Hematopoietic multipotent progenitor cell treated with erythropoietin and hydrocortisone succinate and interleukin-3 and kit ligand, for 8 days (in vitro differentiated cells): ENCODE data around the gene AHRR.

Experiments
- DNase-seq: peaks from one replicate; pipeline ENCODE4 v3.0.0-alpha.2; 2015

Gene AHRR

DNA sequence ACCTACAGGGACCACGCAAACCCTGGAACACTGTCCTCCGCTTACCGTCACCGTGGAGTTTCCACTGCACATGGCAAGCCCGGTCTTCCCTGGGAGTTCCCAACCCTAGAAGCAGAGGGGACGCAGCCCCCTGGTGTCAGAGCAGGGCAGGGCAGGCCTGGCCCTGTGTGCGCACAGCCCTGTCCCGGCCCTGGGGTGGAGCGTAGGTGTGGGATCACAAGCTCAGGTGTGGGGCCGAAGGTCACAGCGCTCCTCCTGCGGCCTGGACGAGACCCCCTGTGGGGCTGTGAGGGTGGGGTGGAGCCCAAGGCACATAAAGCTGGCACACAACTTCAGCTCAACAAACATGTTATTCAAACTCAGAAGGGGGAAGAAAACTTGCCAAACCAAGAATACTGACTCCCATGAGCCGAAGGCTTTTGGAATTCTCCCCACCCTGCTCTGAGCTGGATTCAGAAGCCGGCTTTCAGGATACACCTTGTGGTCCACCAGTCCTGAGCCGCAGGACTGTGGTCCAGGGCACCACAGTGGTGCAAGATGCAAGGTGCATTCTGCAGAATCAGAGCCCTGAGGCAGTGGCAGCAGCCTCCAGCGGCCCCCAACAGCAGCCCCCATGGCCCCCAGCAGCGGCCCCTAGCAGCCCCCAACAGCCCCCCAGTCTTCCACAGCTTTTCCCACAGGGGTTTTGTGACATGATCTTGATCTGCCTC lies 109.6 kb downstream of the AHRR start:
- peak; percentile 54 for DNase-seq

DNA sequence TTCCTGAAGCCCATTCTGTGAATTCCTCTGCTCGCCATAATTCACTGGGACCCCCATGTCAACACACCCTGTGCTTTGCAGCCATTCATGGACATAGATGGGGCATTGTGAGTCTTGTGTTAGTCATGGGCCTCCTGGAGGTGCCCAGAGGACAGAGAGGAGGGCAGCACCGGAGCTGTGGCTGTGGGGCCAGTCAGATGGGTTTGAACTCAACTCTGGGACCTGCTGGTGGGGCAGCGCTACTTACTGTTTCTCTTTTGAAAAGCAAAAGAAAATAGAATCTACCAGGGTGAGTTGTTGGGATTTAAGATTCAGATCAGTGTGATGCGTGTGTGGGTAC lies 110.2 kb downstream of the AHRR start:
- no peak for DNase-seq

DNA sequence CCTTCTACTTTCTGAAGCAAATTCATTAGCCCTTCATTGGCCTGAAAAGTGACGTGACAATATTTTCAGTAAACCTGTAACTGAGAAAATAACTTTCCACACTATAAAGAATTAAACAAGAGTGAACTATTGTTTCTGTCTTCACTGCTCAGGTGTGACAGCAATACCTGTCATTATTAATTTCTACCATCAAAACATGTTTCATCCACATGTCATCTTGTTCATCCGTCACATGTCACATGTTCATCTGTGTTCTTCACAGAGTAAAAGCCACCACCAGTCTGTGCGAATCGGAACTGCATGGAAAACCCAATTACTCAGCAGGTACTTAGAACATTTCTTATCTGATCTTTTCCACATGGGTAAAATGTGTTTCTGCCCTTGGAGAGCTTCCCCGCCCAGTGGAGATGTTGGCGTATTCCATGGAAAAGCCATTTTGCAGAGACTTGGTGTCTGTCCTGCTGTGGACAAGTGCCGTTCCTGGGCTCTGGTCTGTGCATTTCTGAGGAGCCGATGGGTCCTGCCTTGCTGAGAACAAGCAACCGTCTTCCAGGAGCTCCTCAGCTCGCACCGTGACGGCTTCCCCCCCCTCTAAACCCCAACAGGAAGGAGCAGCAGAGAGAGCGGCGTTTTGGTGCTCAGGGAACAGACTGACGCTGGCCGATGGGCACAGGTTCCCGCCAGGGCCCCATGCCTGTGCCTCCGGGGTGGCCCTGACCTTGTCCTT lies 110.8 kb downstream of the AHRR start:
- DNase-seq: no peak

DNA sequence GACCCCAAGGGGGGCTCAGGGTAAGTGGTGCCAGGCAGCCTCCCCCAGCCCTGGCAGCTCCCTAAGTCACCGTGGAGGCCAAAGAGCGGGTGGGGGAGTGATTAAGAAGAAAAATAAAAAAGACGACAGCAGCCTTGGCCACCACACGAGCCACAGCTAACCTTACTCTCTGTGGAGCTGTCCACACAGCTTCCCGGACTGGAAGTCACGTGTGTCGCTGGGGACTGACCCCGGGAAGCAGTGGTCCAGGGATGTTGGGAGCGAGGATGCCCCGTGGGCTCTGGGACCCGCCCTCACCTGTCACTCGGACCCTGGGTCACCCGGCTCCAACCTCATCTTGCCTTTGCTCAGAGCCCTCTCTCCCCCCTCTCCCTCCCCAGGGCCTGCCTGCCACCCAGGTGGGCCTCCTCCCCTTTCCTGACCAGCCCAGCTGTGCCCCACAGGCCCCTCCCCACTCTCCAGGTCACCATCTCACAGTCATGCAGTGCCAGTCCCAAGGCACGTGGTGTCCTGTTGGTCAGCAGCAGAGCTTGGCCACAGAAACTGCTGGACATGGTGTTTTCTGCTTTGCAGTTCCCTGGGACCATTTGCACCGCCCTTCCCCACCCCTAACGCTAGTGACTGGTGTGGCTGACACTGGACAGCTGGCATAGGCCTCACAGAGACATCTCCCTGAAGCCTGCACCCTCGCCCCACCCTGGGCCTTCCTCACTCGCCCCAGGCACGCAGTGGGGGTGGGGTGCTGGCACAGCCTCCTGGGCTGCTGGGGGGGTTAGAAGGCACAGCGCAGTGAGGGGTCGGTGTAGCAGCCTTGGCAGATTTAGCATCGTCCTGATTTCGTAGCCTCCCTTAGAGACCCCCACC lies 111.6 kb downstream of the AHRR start:
- no peak for DNase-seq

GRCh38 chr5:433836-434235 lies 112.3 kb downstream of the AHRR start:
- no peak for DNase-seq

GRCh38 chr5:434443-435146 lies 113.1 kb downstream of the AHRR start:
- no peak for DNase-seq

DNA sequence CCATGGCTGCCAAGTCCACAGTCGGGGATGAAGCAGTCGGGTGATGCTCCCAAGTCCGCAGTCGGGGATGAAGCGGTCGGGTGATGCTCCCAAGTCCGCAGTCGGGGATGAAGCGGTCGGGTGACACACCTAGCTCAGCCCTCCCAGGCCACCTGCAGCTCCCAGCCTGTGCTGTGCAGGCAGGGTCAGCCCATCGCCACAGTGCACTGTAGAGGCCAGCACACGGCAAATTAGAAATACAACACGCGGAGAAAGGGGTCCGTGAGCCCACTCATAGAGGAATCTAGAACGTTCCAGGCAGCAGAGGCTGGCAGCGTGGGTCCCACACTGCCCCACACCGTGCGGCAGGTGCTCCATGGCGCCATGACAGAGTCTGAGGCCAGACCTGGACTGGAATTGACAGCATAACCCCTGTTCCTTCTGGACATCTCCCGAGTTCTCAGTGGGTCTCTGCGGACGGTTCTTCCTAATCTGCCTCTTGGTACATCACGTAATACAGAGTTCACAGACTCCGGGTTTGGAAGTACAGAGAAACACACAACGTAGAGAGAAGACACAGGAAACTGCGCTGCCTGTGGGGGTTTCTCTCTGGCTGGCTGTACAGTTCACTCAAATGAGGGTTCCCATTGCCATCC lies 113.8 kb downstream of the AHRR start:
- DNase-seq: no peak

DNA sequence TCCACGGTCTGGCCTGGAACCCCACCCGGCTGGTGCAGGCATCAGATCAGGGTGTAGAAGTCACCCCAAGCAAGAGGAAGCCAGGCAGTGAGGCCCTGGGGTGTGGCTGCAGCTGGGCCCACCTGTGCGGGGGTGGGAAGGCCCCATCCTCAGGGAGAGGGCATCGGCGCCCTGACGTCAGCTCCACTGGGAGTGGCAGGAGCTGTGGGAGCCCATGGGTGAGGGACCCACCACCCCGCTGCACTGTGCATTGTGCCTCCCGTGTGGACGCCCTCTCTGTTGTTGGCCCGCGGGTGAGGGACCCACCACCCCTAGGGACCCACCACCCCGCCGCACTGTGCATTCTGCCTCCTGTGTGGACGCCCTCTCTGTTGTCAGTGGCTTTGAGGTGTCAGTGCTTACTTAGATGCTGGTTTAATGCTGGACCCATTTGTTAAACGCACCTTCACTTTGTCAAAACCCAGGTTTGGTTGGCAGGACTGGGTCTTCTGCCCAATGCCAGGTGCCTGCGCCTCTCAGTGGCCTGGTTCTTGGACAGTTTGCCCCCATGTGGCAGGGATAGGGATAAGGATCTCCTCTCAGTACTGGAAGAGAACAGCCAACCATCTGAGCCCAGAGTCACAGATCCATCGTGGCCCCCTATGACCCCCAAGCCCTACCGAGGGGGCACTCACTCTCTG lies 114.6 kb downstream of the AHRR start:
- DNase-seq: peak; percentile 22

- no peak for DNase-seq
Observed at GRCh38 chr5:436641-436975, 115.1 kb downstream of the AHRR start.

DNA sequence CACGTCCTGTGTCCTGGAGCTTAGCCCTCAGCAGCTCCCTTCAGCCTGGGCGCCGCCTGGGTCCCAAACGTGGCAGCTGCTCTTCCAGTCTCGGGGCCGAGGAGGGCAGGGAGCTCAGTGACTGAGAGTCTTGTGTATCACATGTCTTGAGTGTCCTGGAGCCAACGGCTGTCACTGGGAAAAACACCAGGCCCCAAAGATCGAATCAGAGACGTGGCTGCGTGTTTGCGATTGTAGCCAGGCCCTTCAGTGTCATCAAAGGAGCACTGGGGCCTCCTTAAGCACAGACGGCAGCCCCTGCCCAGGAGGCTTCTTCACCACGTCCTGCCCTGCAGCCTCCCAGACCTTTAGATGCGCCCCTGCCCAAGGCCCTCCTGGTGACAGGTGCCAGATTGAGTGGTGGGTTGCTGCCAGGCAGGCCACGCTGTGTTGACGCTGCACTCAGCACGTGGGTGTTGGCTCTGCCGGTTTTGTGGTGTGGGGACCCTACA lies 115.8 kb downstream of the AHRR start:
- no peak for DNase-seq

DNA sequence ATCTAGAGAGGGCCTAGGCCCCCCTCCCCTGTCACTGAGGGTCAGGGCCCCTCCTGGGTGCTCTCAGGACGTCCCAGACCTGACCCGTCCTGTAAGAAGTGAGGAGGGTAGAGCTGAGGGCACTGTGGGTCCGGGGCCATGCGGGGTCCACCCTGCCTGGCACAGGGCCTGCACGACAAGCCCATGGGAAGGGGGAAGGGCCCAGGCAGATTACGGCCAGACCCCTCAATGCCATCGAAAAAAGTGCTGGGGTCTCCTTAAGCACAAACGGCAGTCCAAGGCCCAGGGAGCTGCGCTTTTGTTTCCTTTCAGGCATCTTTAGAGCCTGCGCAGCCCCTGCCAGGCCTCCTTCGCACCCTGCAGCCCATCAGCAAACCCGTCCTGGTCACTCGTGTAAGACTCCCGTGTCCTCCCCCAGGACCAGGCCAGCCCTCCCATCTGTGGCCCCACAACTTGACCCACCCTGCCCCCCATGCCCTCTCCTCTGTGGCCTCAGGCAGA lies 117.0 kb downstream of the AHRR start:
- DNase-seq: no peak

GRCh38 chr5:439181-439580 lies 117.7 kb downstream of the AHRR start:
- no peak for DNase-seq

DNA sequence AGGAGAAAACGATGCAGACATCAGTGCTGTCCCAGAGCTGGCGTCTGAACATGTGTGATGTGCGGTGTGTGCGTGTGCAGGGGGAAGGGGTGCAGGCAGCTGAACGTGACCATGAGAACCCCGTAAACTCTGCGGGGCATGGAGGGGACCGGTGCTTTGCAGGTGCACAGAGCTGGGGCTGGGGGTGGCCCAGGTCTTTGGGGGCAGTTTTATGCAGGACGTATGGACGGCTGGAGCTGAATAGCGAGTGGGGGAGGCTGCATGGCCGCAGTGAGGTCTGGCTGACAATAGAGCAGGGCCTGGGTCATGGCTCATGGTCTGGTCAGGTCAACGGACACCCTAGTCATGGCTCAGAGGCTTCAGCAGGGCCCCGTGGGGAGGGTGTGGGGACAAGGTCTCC lies 118.1 kb downstream of the AHRR start:
- no peak for DNase-seq

GRCh38 chr5:440401-441201 lies 119.1 kb downstream of the AHRR start:
- DNase-seq: no peak

DNA sequence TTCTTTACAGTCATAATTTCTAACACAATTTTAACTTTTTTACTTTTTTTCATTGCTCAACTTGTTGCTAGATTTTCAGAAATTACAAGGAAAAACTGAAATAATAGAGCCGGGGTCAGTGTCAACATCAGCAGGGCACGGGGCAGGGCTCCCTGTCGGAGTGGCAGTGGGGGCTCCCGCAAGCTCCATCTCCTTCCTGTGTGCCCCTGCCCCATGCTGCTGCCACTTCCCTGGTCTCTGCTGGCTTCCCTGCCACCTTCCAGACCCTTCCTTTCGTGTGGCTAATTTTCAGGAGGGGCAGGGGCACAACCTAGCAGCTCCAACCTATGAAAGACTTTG lies 120.5 kb downstream of the AHRR start:
- no peak for DNase-seq

DNA sequence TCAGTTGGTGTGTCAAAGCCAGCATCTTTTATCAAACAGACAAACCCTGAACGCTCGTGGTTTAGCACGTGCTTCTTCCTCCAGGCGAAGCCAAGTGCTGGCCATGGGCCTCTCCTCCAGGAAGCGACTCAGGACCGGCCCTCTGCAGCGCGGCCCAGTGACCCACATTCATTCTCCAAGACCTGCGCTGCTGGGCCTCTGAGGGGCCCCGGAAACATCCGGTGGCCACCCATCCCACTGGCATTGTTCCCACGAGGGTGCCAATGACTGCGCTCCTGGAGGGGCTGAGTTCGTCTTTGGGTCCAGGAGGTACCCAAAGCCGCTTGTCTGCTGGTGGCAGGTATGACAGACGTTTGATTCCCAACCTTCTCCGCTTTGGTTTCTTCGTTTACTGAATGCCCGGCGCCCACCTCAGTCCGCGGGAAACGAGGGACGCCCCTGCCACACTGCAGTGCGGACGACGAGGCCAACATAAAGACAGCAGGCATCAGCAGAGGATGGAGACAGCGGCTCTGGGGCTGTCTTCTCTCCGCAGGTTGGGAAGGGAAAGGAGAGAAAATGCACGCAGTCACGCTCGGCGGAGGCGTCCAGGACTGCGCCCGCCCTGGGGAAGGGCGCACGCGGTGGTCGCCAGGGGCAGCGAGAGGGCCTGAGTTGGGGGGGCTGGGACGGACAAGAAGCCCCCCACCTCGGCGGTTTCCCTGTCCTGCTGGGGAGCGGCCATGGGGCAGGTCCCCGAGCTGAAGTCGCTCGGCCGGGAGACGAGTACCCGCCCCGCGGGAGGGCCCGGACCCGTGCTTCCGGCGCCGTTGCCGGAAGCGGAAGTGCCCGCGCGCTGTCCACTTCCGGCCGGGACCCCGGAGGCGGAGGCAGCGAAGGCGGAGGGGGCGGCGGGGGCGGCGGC lies 121.1 kb downstream of the AHRR start, which contains the start of gene EXOC3:
Gene EXOC3 (plus strand): TSS at position 842 of the 904 bp plus-strand sequence. CDS start 3,030 bp downstream, outside the sequence.
- DNase-seq: peak; percentile 76

DNA sequence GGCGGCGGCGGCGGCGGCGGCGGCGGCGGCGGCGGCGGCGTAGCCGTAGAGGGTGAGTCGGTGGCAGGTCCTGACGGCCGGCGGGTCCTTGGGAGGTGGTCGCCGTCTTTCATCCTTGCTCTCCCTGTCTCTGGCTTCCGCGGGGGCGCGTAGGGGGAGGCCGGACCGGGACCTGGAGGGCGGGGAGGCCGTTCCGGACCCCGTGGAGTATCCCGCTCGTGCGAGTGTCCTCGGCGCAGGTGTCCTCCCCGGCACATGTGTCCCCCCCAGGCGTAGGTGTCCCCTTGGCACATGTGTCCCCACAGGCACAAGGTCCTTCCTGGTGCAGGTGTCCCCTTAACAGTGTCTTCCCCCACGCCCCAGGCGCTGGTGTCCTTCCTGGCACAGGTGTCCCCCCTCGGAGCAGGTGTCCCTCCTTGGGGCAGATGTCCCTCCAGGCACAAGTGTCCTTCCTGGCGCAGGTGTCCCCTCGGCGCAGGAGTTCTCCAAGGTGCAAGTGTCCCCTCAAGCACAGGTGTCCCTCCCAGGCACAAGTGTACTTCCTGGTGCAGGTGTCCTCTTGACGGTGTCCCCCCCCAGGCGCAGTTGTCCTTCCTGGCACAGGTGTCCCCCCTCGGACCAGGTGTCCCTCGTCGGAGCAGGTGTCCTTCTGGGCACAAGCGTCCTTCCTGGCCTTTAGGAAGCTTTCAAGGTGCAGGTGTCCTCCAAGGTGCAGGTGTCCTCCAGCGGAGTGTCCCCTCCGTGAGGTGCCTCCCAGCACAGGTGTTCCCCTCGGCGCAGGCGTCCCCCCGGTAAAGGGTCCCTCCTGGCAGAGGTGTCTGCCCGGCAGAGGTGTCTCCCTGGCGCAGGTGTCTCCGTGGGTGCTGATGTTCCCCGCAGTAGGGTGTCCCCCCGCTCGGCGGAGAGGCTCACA lies 122.0 kb downstream of the AHRR start:
- DNase-seq: peak; percentile 17

GRCh38 chr5:444226-444625 lies 122.7 kb downstream of the AHRR start:
- no peak for DNase-seq

DNA sequence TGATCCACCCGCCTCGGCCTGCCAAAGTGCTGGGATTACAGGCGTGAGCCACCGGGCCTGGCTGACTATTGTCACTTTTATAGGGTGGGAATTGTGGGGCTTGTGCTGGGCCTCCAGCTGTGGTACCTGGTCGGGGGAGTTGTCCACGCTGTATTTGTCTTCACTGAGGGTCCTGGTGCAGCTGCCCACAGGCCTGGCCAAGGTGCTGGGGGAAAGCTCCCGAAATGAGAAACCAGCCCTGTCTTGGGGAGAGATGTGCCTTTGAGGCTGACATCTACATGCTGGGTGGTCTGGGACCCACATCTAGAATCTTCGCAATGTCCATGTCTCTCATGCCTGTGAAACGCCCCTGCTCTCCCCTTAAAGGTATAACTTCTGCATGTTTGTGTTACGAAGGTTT lies 124.1 kb downstream of the AHRR start:
- no peak for DNase-seq
